A673 (cell line): Measurements from ENCODE around the gene SH2D2A.

Experiments
- CTCF ChIP-seq: fragments of 300-800, 200-600 bp; sonication (generic); conservative IDR thresholded peaks from 2 replicates; pipeline ENCODE4 v1.5.1; 2017; ENCODE audit warnings: low read depth, mild to moderate bottlenecking, antibody characterized with exemption, low read length, moderate library complexity, mixed read lengths
- EZH2 ChIP-seq: fragments of 200-600 bp; sonication (generic); IDR thresholded peaks from 2 replicates; pipeline ENCODE4 v1.6.1; 2017; ENCODE audit warnings: borderline replicate concordance, low read depth, mild to moderate bottlenecking, mixed read lengths, antibody characterized with exemption, low read length; ENCODE audit not compliant: poor library complexity, severe bottlenecking

DNA sequence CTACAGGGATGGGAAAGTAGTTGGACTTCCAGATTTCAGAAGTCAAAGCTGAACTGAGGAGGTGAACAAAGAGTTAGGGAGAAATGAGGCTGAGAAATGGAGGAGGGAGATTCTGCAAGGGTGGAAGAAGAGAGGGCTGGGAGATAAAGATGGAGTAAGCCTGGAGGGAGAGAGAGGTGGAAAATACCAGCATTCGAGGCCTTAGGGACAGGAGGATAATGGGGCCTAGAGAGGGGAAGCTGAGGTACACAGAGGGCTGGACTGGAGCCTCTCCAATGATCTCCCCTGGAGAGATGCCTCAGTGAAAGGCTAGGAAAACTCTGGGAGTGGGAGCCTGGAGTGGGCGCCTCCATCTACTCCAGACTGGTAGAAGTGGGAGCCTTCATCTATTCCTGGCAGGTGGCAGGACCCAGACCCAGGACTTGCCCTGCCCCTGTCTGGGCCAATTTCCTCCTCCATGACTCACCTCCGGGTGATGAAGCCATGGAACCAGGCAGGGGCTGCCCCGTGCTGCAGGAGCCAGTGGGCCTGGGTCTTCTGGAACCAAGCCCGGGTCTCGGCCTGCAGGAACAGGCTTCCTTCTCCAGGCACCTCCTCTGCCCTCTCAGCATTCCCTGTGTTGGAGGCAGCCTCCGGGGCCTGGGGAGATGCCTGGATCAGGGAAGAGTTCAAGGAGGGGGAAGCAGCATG lies 1.9 kb downstream of the SH2D2A start:
- TF ChIP-seq CTCF (no peak), EZH2 (no peak)
